Measurements from ENCODE around the gene RNU6-1. TPM values are rescaled to one million over a fixed set of nuclear protein-coding genes. Genes with fewer than 3 reads are reported as not detected.

RNU6-1 gene
- total RNA-seq, 1 experiment from 2014 or later: not detected

- ChIA-PET CTCF (no interaction called here), POLR2A (ENCODE audit: low non-redundant PET) (no interaction called here)
- no peak for DNase-seq (ENCODE audit: low spot score)
- H3K27me3 ChIP-seq (replicated peaks; ENCODE audit: insufficient read depth, low read depth, low read length, poor library complexity): no peaks in the 10 kb centered on the region
- no peaks in the 10 kb centered on the region for H3K4me1 ChIP-seq (ENCODE audit: insufficient read depth, low read length, poor library complexity, severe bottlenecking)
- BruUV-seq (replicated peaks): no TSS peak
- H3K4me3 ChIP-seq (ENCODE audit: low read depth, low read length, poor library complexity, severe bottlenecking): no peak overlapping the region
- H3K36me3 ChIP-seq (ENCODE audit: insufficient read depth, low read length, poor library complexity, severe bottlenecking): no peaks in the 10 kb centered on the region
- intact Hi-C loops (cut with micrococcal nuclease; ENCODE audit: unreplicated experiment): no loop called here
- no peaks in the 10 kb centered on the region for H3K9me3 ChIP-seq (ENCODE audit: low read depth, low read length, poor library complexity, severe bottlenecking)
- TF ChIP-seq CTCF (conservative IDR thresholded peaks at IDR 0.05; ENCODE audit: low read depth, low read length): no peak
- H3K27ac ChIP-seq (ENCODE audit: low read depth, low read length, poor library complexity, severe bottlenecking): no peak overlapping the region
Measured at GRCh38 chr15:67849538-67849937, 9.7 kb upstream of the RNU6-1 start.

GRCh38 chr15:67845974-67846373 lies 6.1 kb upstream of the RNU6-1 start:
- ChIA-PET CTCF (no interaction called here), POLR2A (ENCODE audit: low non-redundant PET) (no interaction called here)
- H3K36me3 ChIP-seq (ENCODE audit: insufficient read depth, low read length, poor library complexity, severe bottlenecking): no peaks in the 10 kb centered on the region
- intact Hi-C loops (cut with micrococcal nuclease; ENCODE audit: unreplicated experiment): no loop called here
- DNase-seq (ENCODE audit: low spot score): no peak
- no peaks in the 10 kb centered on the region for H3K9me3 ChIP-seq (ENCODE audit: low read depth, low read length, poor library complexity, severe bottlenecking)
- H3K27me3 ChIP-seq (replicated peaks; ENCODE audit: insufficient read depth, low read depth, low read length, poor library complexity): no peaks in the 10 kb centered on the region
- TF ChIP-seq EZH2 (IDR thresholded peaks at IDR 0.05; ENCODE audit: borderline replicate concordance, low read depth, low read length, poor library complexity, severe bottlenecking) (no peak), CTCF (conservative IDR thresholded peaks at IDR 0.05; ENCODE audit: low read depth, low read length) (no peak)
- BruUV-seq (replicated peaks): no TSS peak
- H3K4me1 ChIP-seq (ENCODE audit: insufficient read depth, low read length, poor library complexity, severe bottlenecking): peaks cover 5% of the 10 kb centered on the region
- H3K4me3 ChIP-seq (ENCODE audit: low read depth, low read length, poor library complexity, severe bottlenecking): no peak overlapping the region
- no peak overlapping the region for H3K27ac ChIP-seq (ENCODE audit: low read depth, low read length, poor library complexity, severe bottlenecking)

DNA sequence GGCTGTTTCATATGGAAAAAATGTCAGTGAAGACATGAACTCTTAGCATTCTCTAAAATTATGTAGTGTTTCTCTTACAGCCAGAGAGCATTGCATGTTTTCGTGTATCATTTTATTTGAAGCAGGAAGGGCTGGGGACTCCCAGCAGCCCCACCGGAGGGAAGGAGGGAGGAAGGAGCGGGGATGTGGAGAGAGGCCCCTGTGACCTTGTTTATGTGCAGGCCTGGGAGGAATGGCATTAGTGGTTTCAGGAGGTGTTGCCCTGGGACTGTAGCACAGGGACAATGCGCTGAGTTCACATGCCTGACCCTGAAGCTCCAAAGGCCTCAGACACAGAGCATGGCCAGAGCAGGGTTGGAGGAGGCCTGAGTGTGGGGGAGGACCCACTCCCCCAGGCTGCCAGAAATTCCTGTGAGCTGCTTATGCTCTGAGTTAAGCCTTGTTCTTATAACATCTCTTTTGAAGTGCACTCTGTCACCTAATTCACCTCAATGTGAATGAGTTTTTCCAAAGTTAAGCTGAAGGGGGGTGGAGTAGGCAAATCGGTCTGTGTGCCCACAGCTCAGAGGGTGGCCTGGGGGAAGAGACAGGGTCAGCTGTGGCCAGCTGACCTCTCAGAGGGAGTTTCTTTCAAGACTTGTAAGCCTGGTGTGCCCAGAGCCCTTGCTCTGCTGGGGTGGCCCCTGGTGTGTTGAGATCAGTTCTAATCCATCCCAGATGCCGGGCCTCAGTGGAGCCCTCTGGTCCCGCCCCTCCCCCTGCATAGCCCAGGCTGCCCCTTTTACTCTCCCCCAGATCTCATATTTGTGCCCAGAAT lies 3.9 kb upstream of the RNU6-1 start:
- BruUV-seq (replicated peaks): no TSS peak
- peaks cover 6% of the 10 kb centered on the region for H3K4me1 ChIP-seq (ENCODE audit: insufficient read depth, low read length, poor library complexity, severe bottlenecking)
- no peaks in the 10 kb centered on the region for H3K9me3 ChIP-seq (ENCODE audit: low read depth, low read length, poor library complexity, severe bottlenecking)
- H3K36me3 ChIP-seq (ENCODE audit: insufficient read depth, low read length, poor library complexity, severe bottlenecking): no peaks in the 10 kb centered on the region
- H3K27me3 ChIP-seq (replicated peaks; ENCODE audit: insufficient read depth, low read depth, low read length, poor library complexity): no peaks in the 10 kb centered on the region
- TF ChIP-seq EZH2 (IDR thresholded peaks at IDR 0.05; ENCODE audit: borderline replicate concordance, low read depth, low read length, poor library complexity, severe bottlenecking): no peak
- no peak for TF ChIP-seq CTCF (conservative IDR thresholded peaks at IDR 0.05; ENCODE audit: low read depth, low read length)
- ChIA-PET CTCF (no interaction called here), POLR2A (ENCODE audit: low non-redundant PET) (no interaction called here)
- DNase-seq (ENCODE audit: low spot score): no peak
- H3K4me3 ChIP-seq (ENCODE audit: low read depth, low read length, poor library complexity, severe bottlenecking): no peak overlapping the region
- no peak overlapping the region for H3K27ac ChIP-seq (ENCODE audit: low read depth, low read length, poor library complexity, severe bottlenecking)
- intact Hi-C loops (cut with micrococcal nuclease; ENCODE audit: unreplicated experiment): no loop called here

Data from A673 (cell line).